Right ventricle myocardium inferior (tissue), 1 donor: ENCODE measurements around the gene PSMA1. TPM values are rescaled to one million over a fixed set of nuclear protein-coding genes. Genes with fewer than 3 reads are reported as not detected.

Experiments used
- ATAC-seq: fragments of 200-7000 bp; cut with Tn5 transposase; one replicate; pipeline ENCODE4 v1.9.1; 2020; ENCODE audit warnings: mild to moderate bottlenecking, moderate library complexity
- DNase-seq: peaks from one replicate; pipeline ENCODE4 v3.0.0; 2021; ENCODE audit errors: missing footprints
- intact Hi-C: fragments of 100-400 bp; cut with DNase I; formaldehyde crosslinking; loops from one replicate; pipeline ENCODE4 v1.11.0; 2022
- total RNA-seq: library from RNA; stranded (reverse); fragmentation: NEBNext Ultra II Directional; extraction: Animal tissue kit (Norgen Biotek cat#: 25700); gene quantifications from one replicate; pipeline ENCODE4 v1.2.1, GENCODE V29; 2021
- donor health status: DM: no; HTN: yes; CAD: no; lungs with severe emphysema.

The PSMA1 gene
- total RNA-seq, 1 donor from 2014 or later = 117 TPM

GRCh38 chr11:14471127-14471526, 49.1 kb downstream of the PSMA1 start:
- intact Hi-C loops = no loop called here
- DNase-seq (no peak), ATAC-seq (no peak)

GRCh38 chr11:14463623-14464022, 56.6 kb downstream of the PSMA1 start:
- no peak for ATAC-seq
- DNase-seq = no peak
- intact Hi-C loops = no loop called here

GRCh38 chr11:14460147-14460546, 60.0 kb downstream of the PSMA1 start:
- DNase-seq = no peak
- intact Hi-C loops = no loop called here
- no peak for ATAC-seq

- no peak for DNase-seq
- intact Hi-C loops = loop anchor here (10.0 kb wide), 1 partner anchor 84 kb away; no protein-coding TSS in a partner anchor
- no peak for ATAC-seq
These were observed 61.8 kb downstream of the PSMA1 start for GRCh38 chr11:14458377-14458776.

GRCh38 chr11:14455648-14456430, 64.3 kb downstream of the PSMA1 start:
- ATAC-seq = no peak
- intact Hi-C loops = loop anchor here (2.0 to 10.0 kb wide), 2 partner anchors 81 to 155 kb away; no protein-coding TSS in a partner anchor
- no peak for DNase-seq

Other genes starting within 250 kb of the PSMA1 start
- 29.9 TPM for gene RRAS2, start 161.2 kb downstream of the PSMA1 start, total RNA-seq
- 42.1 TPM for gene COPB1, start 20.6 kb downstream of the PSMA1 start, total RNA-seq
- 4.5 TPM for gene PDE3B, start 123.4 kb upstream of the PSMA1 start, total RNA-seq